ENCODE results near the gene SLC27A3. TPM values are rescaled to one million over a fixed set of nuclear protein-coding genes. Genes with fewer than 3 reads are reported as not detected.

The SLC27A3 gene
- total and polyA plus RNA-seq, 2 of the 8 experiments (the other 6 are each of a cell fraction or from before 2014, with no cell fraction given): 39.1 to 40.1 TPM

DNA sequence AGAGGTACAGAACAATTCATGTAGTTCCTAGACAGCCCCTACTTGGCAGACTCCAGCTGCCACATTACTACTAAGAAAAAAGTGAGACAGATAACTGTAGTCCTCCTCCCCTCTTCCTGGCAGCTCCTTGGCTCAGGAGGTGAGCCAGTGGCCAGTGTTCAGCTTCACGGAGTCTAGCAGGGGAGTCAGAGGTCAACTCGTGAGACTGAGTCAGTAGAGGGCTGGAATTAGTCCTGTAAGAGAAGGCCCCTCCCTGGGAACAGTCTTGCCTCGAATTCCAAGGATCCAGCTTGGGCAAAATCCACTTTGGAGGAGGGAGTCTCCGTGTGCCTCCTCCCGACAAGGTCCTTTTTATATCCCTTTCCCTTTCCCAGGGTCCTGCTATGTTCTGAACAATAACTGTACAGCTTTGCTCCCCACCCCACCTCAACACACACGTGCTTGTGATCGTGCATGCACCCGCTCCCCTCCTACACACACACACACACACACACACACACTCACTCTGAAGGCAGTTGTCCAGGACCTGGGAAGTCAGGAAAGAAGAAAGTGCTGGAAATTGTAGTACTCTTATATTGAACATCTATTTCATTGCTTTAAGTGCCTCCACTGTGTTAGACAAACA is 22.5 kb upstream of the SLC27A3 start:
- H3K4me2 ChIP-seq (ENCODE audit: insufficient read depth in 1 of 2, low read depth in 2 of 2, low read length in 2 of 2): no peak overlapping the region
- H3K56ac ChIP-seq (replicated peaks; ENCODE audit: insufficient read length, low read depth, low read length): no peak overlapping the region
- no peak overlapping the region for H2BK5ac ChIP-seq (ENCODE audit: low read depth, low read length)
- ChIA-PET POLR2A (ENCODE audit: partially characterized antibody) (interaction anchor here (0.9 to 1.3 kb wide), 3 partner anchors 10 to 87 kb away, joined by 3 to 6 read pairs (median 4); no protein-coding TSS in a partner anchor), CTCF (ENCODE audit: partially characterized antibody) (interaction anchor here (0.9 to 16.7 kb wide), 5 partner anchors 8 to 242 kb away, joined by 3 to 190 read pairs (median 6); partner anchors contain the start of gene NPR1)
- no peak overlapping the region for H2AFZ ChIP-seq (ENCODE audit: low read length)
- H3K9me3 ChIP-seq (ENCODE audit: insufficient read depth in 2 of 2, low read depth in 1 of 2, low read length in 1 of 2): no peaks in the 10 kb centered on the region
- DNase-seq (ENCODE audit: low read depth in 1 of 2, low spot score in 2 of 2) (no peak), FAIRE-seq (no peak)
- no peak overlapping the region for H3K23ac ChIP-seq (ENCODE audit: insufficient read length)
- H3K27me3 ChIP-seq (replicated peaks in 1 of 4; ENCODE audit: control insufficient read depth in 3 of 4, extremely low read depth in 1 of 4, insufficient read depth in 3 of 4, low read length in 3 of 4): no peaks in the 10 kb centered on the region
- no peak for TF ChIP-seq CTBP2 (IDR thresholded peaks at IDR 0.05; ENCODE audit: borderline replicate concordance, insufficient read depth, insufficient read length, low read length)
- TF ChIP-seq KDM4A (IDR thresholded peaks at IDR 0.05; ENCODE audit: low read depth, low read length, severe bottlenecking): no peak
- no peak for TF ChIP-seq GABPA (IDR thresholded peaks at IDR 0.05; ENCODE audit: borderline replicate concordance, insufficient read depth, low read length)
- TF ChIP-seq CHD2 (IDR thresholded peaks at IDR 0.05; ENCODE audit: low read length): no peak
- no peak for TF ChIP-seq BRCA1 (IDR thresholded peaks at IDR 0.05; ENCODE audit: low read depth, low read length)
- TF ChIP-seq SP4 (IDR thresholded peaks at IDR 0.05; ENCODE audit: low read length): no peak
- no peaks in the 10 kb centered on the region for H4K20me1 ChIP-seq (replicated peaks in 1 of 2; ENCODE audit: control insufficient read depth in 1 of 2, insufficient read depth in 2 of 2, low read length in 2 of 2)
- no peak overlapping the region for H3K27ac ChIP-seq (ENCODE audit: low read depth, low read length)
- no peak overlapping the region for H3K4me3 ChIP-seq (ENCODE audit: extremely low read depth in 1 of 4, insufficient read depth in 2 of 4, low read depth in 3 of 4, low read length in 4 of 4)
- H3K36me3 ChIP-seq (ENCODE audit: control insufficient read depth in 2 of 4, insufficient read depth in 4 of 4, low read length in 3 of 4): peaks cover 26 to 69% (median 47%) of the 10 kb centered on the region in 4 experiments
- H2BK12ac ChIP-seq (ENCODE audit: low read depth, low read length): no peak overlapping the region
- WGBS, 2 experiments (ENCODE audit: extremely low coverage in 1 of 2, insufficient coverage in 1 of 2, insufficient read length in 1 of 2, insufficient replicate concordance in 2 of 2, low coverage in 1 of 2, low lambda C conversion rate in 2 of 2, missing lambda C conversion rate in 1 of 2): 93% methylated on average over 8 of the region's 8 CpGs; no CpG with 5 or more reads in 1 of the 2 experiments
- no peak overlapping the region for H3K9ac ChIP-seq (replicated peaks in 1 of 4; ENCODE audit: extremely low read depth in 1 of 4, low read depth in 3 of 4, low read length in 3 of 4)
- H4K5ac ChIP-seq (ENCODE audit: insufficient read length, low read depth, low read length): no peak overlapping the region
- H3K14ac ChIP-seq (ENCODE audit: insufficient read length): no peak overlapping the region
- H3K79me2 ChIP-seq (ENCODE audit: control insufficient read depth in 1 of 2, insufficient read depth in 2 of 2, low read length in 2 of 2): no peaks in the 10 kb centered on the region
- no peaks in the 10 kb centered on the region for H3K79me1 ChIP-seq (ENCODE audit: low read depth, low read length)
- no peak overlapping the region for H2BK20ac ChIP-seq (ENCODE audit: low read length)
- no peak overlapping the region for H4K91ac ChIP-seq (replicated peaks; ENCODE audit: insufficient read length, low read length)
- H3K23me2 ChIP-seq (ENCODE audit: low read depth, low read length): no peaks in the 10 kb centered on the region
- H2AK5ac ChIP-seq (ENCODE audit: low read depth, low read length): no peak overlapping the region
- no peak overlapping the region for H3K4ac ChIP-seq (replicated peaks; ENCODE audit: insufficient read length, low read depth, low read length)
- H3K4me1 ChIP-seq (replicated peaks in 1 of 4; ENCODE audit: control insufficient read depth in 3 of 4, insufficient read depth in 4 of 4, low read length in 3 of 4): peaks cover 0 to 9% (median 2%) of the 10 kb centered on the region in 4 experiments; a peak in 3 of 7 replicates
- H2BK120ac ChIP-seq (replicated peaks; ENCODE audit: low read depth, low read length): no peak overlapping the region
- no peak overlapping the region for H3K18ac ChIP-seq (ENCODE audit: extremely low read depth, low read length)
- H4K8ac ChIP-seq (ENCODE audit: extremely low read depth, insufficient read depth, low read length): no peak overlapping the region
- no peak overlapping the region for H2BK15ac ChIP-seq (ENCODE audit: low read length)

All from H1 (cell line).